Upper lobe of left lung (tissue), 4 donors: ENCODE measurements around the gene ASCC3.

Experiments used
- CTCF ChIP-seq, 6 experiments: fragments of 450-650 bp in 4 of 6; fragments of 200-600 bp in 2 of 6; sonication (generic) in 2 of 6; IDR thresholded peaks; one replicate each; pipeline ENCODE4 v1.5.1; 2016 to 2019; ENCODE audit warnings: antibody characterized with exemption in 6 of 6
- EP300 ChIP-seq, 4 donors: sonication (generic); formaldehyde crosslinking; IDR thresholded peaks; one replicate each; pipeline ENCODE4 v1.5.1; 2017; ENCODE audit warnings: antibody characterized with exemption in 4 of 4, control low read depth in 2 of 4
- POLR2A ChIP-seq, 4 donors: fragments of 450-650 bp; IDR thresholded peaks; one replicate each; pipeline ENCODE4 v1.5.1; 2016 to 2017; ENCODE audit warnings: antibody characterized with exemption in 4 of 4, mild to moderate bottlenecking in 2 of 4

- no peak for TF ChIP-seq POLR2A (IDR thresholded peaks at IDR 0.05)
- no peak for TF ChIP-seq EP300 (IDR thresholded peaks at IDR 0.05)
- TF ChIP-seq CTCF (IDR thresholded peaks at IDR 0.05) = no peak
Measured at GRCh38 chr6:100461917-100462705, 419.0 kb downstream of the ASCC3 start.
